Muscle of arm (tissue), 14 donors: ENCODE data around the gene CDKN1C. TPM values are rescaled to one million over a fixed set of nuclear protein-coding genes. Genes with fewer than 3 reads are reported as not detected.

ENCODE experiments used
- DNase-seq: peaks from one replicate; pipeline ENCODE4 v3.0.0-alpha.2; 2013
- long read RNA-seq, 11 donors: transcript quantifications; one replicate each; lab custom pipeline, GENCODE V29; 2026
- polyA plus RNA-seq, 12 donors: library from polyadenylated mRNA; unstranded; fragments of 120-200 nt; gene quantifications; one replicate each; pipeline ENCODE4 v1.2.1, GENCODE V29; 2013; ENCODE audit not compliant: insufficient read length in 12 of 12

Gene CDKN1C
- 1,000 to 10,000 TPM in 1 of 12 donors, 100 to 1,000 TPM in 11; 108 to 2,783 (median 163) TPM for polyA plus RNA-seq
- long read RNA-seq, donor 1, transcript CDKN1C-204 (4 exons, 1,771 nt): major isoform, 54 of 192 reads
- long read RNA-seq, donor 1, transcript CDKN1C-201 (4 exons, 1,193 nt): minor isoform, 6 of 192 reads
- long read RNA-seq, donor 1, transcript CDKN1C-205 (2 exons, 944 nt): minor isoform, 16 of 192 reads
- long read RNA-seq, donor 1, transcript CDKN1C-203 (3 exons, 1,930 nt): minor isoform, 26 of 192 reads
- long read RNA-seq, donor 1, partial matches to known transcripts: 85 of 192 reads
- long read RNA-seq, donor 1, other reads (novel, unspliced or antisense): 0 of 192 reads
- long read RNA-seq, donor 2, transcript CDKN1C-201 (4 exons, 1,193 nt): minor isoform, 9 of 174 reads
- long read RNA-seq, donor 2, transcript CDKN1C-203 (3 exons, 1,930 nt): minor isoform, 26 of 174 reads
- long read RNA-seq, donor 2, transcript CDKN1C-205 (2 exons, 944 nt): minor isoform, 18 of 174 reads
- long read RNA-seq, donor 2, transcript CDKN1C-204 (4 exons, 1,771 nt): major isoform, 83 of 174 reads
- long read RNA-seq, donor 2, partial matches to known transcripts: 21 of 174 reads
- long read RNA-seq, donor 2, other reads (novel, unspliced or antisense): 14 of 174 reads
- long read RNA-seq, donor 3, transcript CDKN1C-204 (4 exons, 1,771 nt): major isoform, 37 of 124 reads
- long read RNA-seq, donor 3, transcript CDKN1C-205 (2 exons, 944 nt): minor isoform, 16 of 124 reads
- long read RNA-seq, donor 3, transcript CDKN1C-203 (3 exons, 1,930 nt): minor isoform, 18 of 124 reads
- long read RNA-seq, donor 3, partial matches to known transcripts: 49 of 124 reads
- long read RNA-seq, donor 3, other reads (novel, unspliced or antisense): 0 of 124 reads
- long read RNA-seq, donor 4, transcript CDKN1C-203 (3 exons, 1,930 nt): minor isoform, 8 of 76 reads
- long read RNA-seq, donor 4, transcript CDKN1C-205 (2 exons, 944 nt): minor isoform, 7 of 76 reads
- long read RNA-seq, donor 4, transcript CDKN1C-204 (4 exons, 1,771 nt): major isoform, 52 of 76 reads
- long read RNA-seq, donor 4, partial matches to known transcripts: 0 of 76 reads
- long read RNA-seq, donor 4, other reads (novel, unspliced or antisense): 0 of 76 reads
- long read RNA-seq, donor 5: 0 reads
- long read RNA-seq, donor 6, transcript CDKN1C-203 (3 exons, 1,930 nt): minor isoform, 19 of 180 reads
- long read RNA-seq, donor 6, transcript CDKN1C-205 (2 exons, 944 nt): minor isoform, 15 of 180 reads
- long read RNA-seq, donor 6, transcript CDKN1C-204 (4 exons, 1,771 nt): major isoform, 46 of 180 reads
- long read RNA-seq, donor 6, partial matches to known transcripts: 95 of 180 reads
- long read RNA-seq, donor 6, other reads (novel, unspliced or antisense): 0 of 180 reads
- long read RNA-seq, donor 7, transcript CDKN1C-201 (4 exons, 1,193 nt): minor isoform, 5 of 135 reads
- long read RNA-seq, donor 7, transcript CDKN1C-205 (2 exons, 944 nt): minor isoform, 10 of 135 reads
- long read RNA-seq, donor 7, transcript CDKN1C-204 (4 exons, 1,771 nt): major isoform, 32 of 135 reads
- long read RNA-seq, donor 7, transcript CDKN1C-203 (3 exons, 1,930 nt): minor isoform, 16 of 135 reads
- long read RNA-seq, donor 7, partial matches to known transcripts: 71 of 135 reads
- long read RNA-seq, donor 7, other reads (novel, unspliced or antisense): 0 of 135 reads
- long read RNA-seq, donor 8, transcript CDKN1C-201 (4 exons, 1,193 nt): minor isoform, 12 of 303 reads
- long read RNA-seq, donor 8, transcript CDKN1C-203 (3 exons, 1,930 nt): minor isoform, 22 of 303 reads
- long read RNA-seq, donor 8, transcript CDKN1C-205 (2 exons, 944 nt): minor isoform, 26 of 303 reads
- long read RNA-seq, donor 8, transcript CDKN1C-204 (4 exons, 1,771 nt): major isoform, 80 of 303 reads
- long read RNA-seq, donor 8, partial matches to known transcripts: 154 of 303 reads
- long read RNA-seq, donor 8, other reads (novel, unspliced or antisense): 6 of 303 reads
- long read RNA-seq, donor 9, transcript CDKN1C-204 (4 exons, 1,771 nt): major isoform, 40 of 162 reads
- long read RNA-seq, donor 9, transcript CDKN1C-203 (3 exons, 1,930 nt): minor isoform, 22 of 162 reads
- long read RNA-seq, donor 9, transcript CDKN1C-205 (2 exons, 944 nt): minor isoform, 8 of 162 reads
- long read RNA-seq, donor 9, partial matches to known transcripts: 83 of 162 reads
- long read RNA-seq, donor 9, other reads (novel, unspliced or antisense): 5 of 162 reads
- long read RNA-seq, donor 10, transcript CDKN1C-201 (4 exons, 1,193 nt): minor isoform, 8 of 171 reads
- long read RNA-seq, donor 10, transcript CDKN1C-205 (2 exons, 944 nt): minor isoform, 28 of 171 reads
- long read RNA-seq, donor 10, transcript CDKN1C-203 (3 exons, 1,930 nt): minor isoform, 32 of 171 reads
- long read RNA-seq, donor 10, transcript CDKN1C-204 (4 exons, 1,771 nt): major isoform, 91 of 171 reads
- long read RNA-seq, donor 10, partial matches to known transcripts: 0 of 171 reads
- long read RNA-seq, donor 10, other reads (novel, unspliced or antisense): 8 of 171 reads
- long read RNA-seq, donor 11, transcript CDKN1C-203 (3 exons, 1,930 nt): minor isoform, 22 of 257 reads
- long read RNA-seq, donor 11, transcript CDKN1C-205 (2 exons, 944 nt): minor isoform, 11 of 257 reads
- long read RNA-seq, donor 11, transcript CDKN1C-201 (4 exons, 1,193 nt): minor isoform, 9 of 257 reads
- long read RNA-seq, donor 11, transcript CDKN1C-204 (4 exons, 1,771 nt): major isoform, 72 of 257 reads
- long read RNA-seq, donor 11, partial matches to known transcripts: 128 of 257 reads
- long read RNA-seq, donor 11, other reads (novel, unspliced or antisense): 9 of 257 reads

DNA sequence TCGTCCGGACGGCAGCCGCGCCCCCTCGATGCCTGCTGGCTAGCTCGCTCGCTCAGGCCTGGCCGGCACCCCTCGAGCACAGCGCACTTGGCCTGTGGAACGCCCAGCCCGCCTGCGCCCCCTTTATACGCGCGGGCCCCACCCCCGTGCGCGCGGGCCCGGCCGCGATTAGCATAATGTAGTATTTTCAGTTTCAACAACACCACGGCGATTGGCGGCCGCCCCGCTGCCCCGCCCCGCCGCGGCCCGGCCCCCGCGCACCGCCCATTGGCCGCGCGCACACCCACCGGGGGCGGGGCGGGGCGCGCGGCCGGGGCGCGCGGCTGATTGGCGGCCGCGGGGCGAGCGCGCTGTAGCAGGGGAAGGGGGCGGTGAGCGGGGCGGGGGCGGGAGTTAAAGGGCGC is at the start of gene CDKN1C:
Gene CDKN1C, minus strand, starts transcription at position 98 of the 404 bp plus-strand sequence. CDS start 319 bp downstream, outside the sequence.
- DNase-seq: peak; percentile 89

- DNase-seq: no peak
Observed at GRCh38 chr11:2934611-2935239, 49.1 kb upstream of the CDKN1C start.

DNA sequence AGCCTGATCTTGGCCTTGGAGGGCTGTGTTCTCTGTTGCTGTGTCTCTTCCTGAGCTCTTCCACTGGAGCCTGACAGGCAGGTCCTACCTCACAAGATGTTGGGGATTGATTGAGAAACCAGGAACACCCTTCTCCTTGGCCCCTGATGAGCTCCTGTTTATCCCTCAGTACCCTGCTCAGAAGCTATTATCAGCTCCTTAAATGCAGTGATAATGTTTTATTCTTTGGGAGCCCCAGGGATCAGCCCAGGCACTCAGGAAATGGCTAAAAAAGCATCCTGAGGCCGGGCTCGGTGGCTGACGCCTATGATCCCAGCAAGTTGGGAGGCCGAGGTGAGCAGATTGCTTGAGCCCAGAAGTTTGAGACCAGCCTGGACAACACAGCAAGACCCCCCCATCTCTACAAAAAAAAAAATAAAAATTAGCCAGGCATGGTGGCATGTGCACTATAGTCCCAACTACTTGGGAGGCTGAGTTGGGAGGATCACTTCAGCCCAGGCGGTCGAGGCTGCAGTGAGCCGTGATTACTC is 48.5 kb upstream of the CDKN1C start:
- DNase-seq: no peak

- no peak for DNase-seq
Observed at GRCh38 chr11:2933375-2934020, 47.9 kb upstream of the CDKN1C start.

GRCh38 chr11:2932850-2933251 is 47.3 kb upstream of the CDKN1C start:
- DNase-seq: no peak

- DNase-seq: no peak
Observed at GRCh38 chr11:2931771-2932738, 46.5 kb upstream of the CDKN1C start.

DNA sequence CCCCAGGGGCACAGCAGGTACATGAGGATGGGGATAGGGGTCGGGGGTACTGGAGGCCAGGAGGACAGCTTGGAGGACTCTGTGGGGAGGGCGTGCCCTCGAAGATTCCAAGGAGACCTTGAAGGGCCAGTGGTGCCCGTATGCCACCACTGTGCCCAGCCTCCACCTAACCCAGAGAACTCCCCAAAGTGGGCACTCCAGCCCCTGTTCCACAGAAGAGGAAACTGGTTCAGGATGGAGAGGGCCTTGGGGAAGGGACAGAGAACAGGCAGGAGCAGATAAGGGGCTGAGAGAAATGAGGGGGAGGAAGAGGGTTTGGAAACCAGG is 45.8 kb upstream of the CDKN1C start:
- no peak for DNase-seq

DNA sequence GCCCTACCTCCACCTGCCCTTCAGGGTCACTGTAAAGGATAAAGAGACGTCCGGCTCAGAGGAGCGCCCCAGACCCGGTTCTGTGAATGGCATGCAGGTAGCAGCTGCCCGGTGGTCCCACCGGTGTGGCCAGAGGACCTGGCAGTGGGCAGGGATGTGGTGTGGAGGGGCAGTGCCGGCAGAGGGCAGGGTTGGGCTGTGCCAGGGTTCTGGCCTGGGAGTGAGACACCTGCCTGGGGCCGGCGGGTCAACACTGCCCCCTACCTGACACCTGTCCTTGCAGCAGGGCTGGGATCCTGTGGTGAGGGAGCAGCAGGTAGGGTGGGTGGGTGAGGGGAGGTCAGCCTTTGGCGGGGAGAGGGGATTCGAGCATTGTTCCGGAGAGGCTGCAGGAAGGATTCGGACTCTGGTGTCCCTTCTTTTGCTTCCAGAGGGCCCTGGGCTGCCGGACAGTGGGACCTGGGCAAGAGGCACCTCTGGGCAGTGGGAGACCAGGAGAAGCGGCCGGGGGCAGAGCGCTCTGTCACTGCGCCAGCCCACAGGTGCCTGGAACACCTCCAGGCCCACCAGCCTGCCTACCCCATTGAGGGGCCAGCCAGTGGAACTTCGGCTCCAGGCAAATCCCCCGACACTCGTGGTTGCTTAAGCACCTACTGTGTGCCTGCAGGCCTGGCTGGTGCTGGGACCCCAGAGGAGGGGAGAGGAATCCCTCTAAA is 45.3 kb upstream of the CDKN1C start:
- DNase-seq: no peak

DNA sequence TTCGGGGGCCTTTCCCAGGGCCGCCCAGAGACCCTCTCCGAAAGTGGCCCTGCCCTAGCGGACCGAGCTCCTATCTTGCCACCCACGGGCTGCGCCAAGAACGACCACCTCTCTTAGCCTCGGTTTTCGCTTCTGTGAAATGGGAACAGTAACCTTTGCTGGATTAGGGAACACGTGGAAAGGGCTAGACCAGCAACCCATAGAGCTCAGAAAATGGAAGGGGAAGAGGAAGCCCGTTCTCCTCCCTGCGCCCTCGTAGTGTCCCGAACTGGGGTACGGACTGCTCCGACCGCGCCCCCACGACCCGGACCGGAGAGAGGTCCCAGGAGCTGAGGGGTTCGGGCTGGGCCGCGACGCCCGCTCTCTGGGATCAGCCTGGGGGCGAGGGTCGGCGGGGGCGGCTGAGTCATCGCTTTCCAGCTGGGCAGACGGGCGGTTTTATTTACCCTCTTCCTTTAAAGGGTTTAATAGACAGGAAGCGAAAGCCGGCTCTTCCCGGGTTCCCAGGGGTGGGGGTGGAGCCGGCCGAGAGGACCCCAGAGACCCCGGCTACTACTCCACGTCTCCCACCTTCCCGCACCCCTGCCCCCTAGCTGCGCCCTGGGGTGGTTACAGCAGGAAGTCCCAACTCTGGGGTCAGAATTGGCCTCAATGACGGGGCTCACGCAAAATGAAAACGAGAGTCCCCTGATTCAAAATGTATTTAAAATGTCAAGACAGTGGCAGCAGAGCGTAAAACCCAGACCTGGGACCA is 44.6 kb upstream of the CDKN1C start:
- DNase-seq: no peak

DNA sequence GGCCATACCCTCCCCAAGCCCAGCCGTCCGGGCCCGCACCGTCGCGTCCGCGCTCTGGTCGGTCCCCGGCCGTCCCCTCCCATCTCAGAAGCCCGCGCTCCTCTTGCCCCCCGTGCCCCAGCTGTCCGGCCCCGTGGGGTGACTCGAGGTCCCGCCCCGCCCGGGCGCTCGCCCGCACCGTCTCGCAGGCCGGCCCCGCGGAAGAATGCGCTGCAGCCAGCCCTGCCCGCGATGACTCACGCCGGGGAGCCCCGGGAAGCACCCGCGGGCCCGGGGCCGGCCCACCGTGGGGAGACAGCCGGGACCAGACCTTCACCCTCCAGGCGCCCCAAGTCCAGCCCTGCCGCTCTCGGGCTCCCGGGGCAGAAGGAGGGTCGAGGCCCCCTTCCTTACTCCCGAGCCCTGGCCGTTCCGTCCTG is 44.0 kb upstream of the CDKN1C start:
- no peak for DNase-seq

DNA sequence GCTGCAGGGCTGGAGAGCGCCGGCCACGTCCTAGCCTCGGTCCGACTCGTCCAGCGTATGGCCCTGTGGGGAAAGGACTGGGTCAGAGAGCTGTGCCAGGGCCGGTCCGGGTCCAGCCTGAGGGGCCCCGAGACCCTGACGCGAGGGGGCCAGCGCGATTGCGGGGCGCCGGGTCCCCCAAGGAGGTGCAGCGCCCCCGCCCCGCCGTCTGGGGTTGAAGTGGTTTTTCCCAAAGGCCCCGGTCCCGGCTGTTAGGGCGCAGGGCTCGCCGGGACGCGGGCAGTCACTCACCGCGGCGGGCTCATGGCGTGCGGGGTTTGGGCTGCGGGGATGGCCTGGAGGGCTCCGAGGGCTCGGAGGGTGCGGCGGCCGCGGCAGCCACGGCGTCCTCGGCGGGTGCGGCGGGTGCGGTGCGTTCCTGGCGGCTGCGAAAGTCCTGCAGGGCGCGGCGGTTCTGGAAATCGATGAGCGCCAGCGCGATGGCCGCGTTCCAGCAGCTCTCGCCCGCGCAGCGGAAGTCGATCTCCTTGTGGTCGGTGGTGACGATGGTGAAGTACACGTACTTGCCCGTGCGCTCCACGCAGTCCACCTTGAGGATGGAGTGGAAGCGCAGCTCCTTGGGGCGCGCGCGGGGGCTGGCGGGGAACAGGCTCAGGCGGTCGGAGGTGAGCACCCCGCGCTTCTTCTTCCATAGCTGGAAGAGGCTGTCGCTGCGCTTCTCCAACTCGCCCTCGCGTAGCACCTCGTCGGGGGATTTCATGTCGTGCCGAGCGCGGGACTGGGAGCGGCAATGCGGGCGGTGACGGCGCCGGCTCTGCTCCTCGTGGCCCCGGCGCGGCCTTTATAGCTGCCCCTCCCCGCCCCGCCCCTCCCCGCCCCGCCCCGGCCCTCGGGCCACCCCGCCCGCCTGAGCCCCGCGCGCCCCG is 43.3 kb upstream of the CDKN1C start, which contains the start of gene PHLDA2:
Gene PHLDA2, minus strand, starts transcription at position 816 of the 926 bp plus-strand sequence. Its CDS starts 56 bp downstream, at position 760.
- DNase-seq: no peak

DNA sequence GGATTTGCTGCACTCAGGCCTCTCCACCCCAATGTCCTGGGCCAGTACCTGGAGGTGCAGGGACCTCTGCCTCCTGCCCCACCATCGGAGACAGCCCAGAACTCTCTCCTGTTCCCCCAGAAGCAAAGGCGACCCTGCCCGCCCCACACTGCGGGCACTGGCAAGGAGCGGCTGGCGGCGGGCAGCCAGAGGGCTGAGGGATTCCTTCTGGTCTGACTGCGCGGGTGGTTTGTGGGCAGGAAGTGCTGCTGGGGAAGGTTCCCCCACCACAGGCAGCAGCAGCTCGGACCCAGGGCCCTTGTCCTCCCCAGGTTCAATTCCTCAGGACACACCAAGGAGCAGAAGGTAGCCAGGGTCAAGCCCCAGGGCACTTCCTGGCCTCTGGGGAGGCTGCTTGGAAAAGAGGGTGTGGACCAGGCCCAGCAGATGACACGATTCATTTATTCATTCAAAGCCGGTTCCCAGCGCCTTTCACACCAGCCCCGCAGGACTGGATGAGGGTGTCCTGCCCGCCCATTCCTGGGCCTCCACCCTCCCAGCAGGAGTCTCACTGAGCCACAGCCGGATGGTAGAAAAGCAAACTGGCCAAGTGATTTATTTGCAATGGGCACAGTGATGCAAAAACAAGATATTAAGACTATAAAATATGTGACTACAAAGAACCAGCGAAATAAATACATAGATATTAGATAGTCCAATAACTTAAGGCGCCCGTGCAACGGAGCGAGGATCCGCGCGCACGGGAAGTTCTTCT is 42.5 kb upstream of the CDKN1C start:
- DNase-seq: no peak
